ENCODE data around the gene STARD10. TPM values are rescaled to one million over a fixed set of nuclear protein-coding genes. Genes with fewer than 3 reads are reported as not detected.

STARD10 gene
- total and polyA plus RNA-seq, 2 donors (not counting 3 experiments of a cell fraction or from before 2014, with no cell fraction given), result 16.1 to 22.5 TPM

DNA sequence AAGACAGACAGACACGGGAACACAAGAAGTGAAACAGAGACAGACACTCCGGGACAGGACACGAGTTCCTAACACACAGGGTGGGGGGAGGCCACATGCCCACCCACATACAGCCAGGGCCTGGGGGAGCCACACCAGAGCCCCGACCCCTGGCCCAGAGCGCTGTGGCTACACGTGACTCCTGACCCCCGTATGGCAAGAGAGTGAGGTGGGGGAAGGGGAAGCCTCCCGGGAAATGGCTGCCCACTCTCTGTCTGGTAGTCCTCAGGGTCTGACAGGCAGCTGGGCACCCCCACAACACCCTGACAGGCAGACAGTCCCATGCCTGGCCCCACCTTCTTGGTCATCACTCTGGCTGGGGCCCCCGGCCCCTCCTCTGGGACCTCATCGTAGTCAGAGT, 81.0 kb downstream of the STARD10 start:
- no peaks in the 10 kb centered on the region for H3K27me3 ChIP-seq (ENCODE audit: control insufficient read depth in 2 of 2, insufficient read depth in 2 of 2, low read length in 2 of 2)
- H3K9me1 ChIP-seq (replicated peaks; ENCODE audit: control insufficient read depth, extremely low read depth, insufficient read depth, low read length), result no peaks in the 10 kb centered on the region
- ChIA-PET POLR2A (no interaction called here), CTCF (no interaction called here)
- no peak overlapping the region for H3K27ac ChIP-seq (ENCODE audit: insufficient read depth, low read depth, low read length)
- dilution Hi-C loops (cut with MboI; ENCODE audit: extremely low pct_ligation_motif_present, low sequenced_read_pairs), result no loop called here
- BruUV-seq (replicated peaks), result no TSS peak
- H2AFZ ChIP-seq (ENCODE audit: low read depth, low read length), result no peak overlapping the region
- H3K4me1 ChIP-seq (ENCODE audit: control insufficient read depth, extremely low read depth, insufficient read depth, low read length), result no peaks in the 10 kb centered on the region
- FAIRE-seq, result no peak
- H4K20me1 ChIP-seq (replicated peaks; ENCODE audit: control insufficient read depth, extremely low read depth, insufficient read depth, low read length), result no peaks in the 10 kb centered on the region
- H3K36me3 ChIP-seq (ENCODE audit: control insufficient read depth in 2 of 2, extremely low read depth in 1 of 2, insufficient read depth in 2 of 2, low read length in 2 of 2), result peaks cover 0 to 28% of the 10 kb centered on the region in 2 experiments
- no peak overlapping the region for H3K9ac ChIP-seq (replicated peaks; ENCODE audit: extremely low read depth, insufficient read depth, low read length)
- H3K79me2 ChIP-seq (ENCODE audit: control insufficient read depth, insufficient read depth, low read length), result peaks cover 4% of the 10 kb centered on the region
- H3K9me3 ChIP-seq (replicated peaks; ENCODE audit: control insufficient read depth, insufficient read depth, low read length), result no peaks in the 10 kb centered on the region
- H3K4me2 ChIP-seq (ENCODE audit: insufficient read depth, low read length), result no peak overlapping the region
- H3K4me3 ChIP-seq (replicated peaks in 1 of 3; ENCODE audit: insufficient read depth in 1 of 3, low read depth in 1 of 3, low read length in 3 of 3), result no peak overlapping the region
- intact Hi-C loops (cut with micrococcal nuclease), result no loop called here
- TF ChIP-seq, protein P1, sequence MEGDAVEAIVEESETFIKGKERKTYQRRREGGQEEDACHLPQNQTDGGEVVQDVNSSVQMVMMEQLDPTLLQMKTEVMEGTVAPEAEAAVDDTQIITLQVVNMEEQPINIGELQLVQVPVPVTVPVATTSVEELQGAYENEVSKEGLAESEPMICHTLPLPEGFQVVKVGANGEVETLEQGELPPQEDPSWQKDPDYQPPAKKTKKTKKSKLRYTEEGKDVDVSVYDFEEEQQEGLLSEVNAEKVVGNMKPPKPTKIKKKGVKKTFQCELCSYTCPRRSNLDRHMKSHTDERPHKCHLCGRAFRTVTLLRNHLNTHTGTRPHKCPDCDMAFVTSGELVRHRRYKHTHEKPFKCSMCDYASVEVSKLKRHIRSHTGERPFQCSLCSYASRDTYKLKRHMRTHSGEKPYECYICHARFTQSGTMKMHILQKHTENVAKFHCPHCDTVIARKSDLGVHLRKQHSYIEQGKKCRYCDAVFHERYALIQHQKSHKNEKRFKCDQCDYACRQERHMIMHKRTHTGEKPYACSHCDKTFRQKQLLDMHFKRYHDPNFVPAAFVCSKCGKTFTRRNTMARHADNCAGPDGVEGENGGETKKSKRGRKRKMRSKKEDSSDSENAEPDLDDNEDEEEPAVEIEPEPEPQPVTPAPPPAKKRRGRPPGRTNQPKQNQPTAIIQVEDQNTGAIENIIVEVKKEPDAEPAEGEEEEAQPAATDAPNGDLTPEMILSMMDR (IDR thresholded peaks at IDR 0.05; ENCODE audit: extremely low read depth in 1 of 2, insufficient read depth in 1 of 2, low read depth in 1 of 2, low read length in 2 of 2), result no peak
- TF ChIP-seq POLR2AphosphoS5 (IDR thresholded peaks at IDR 0.05; ENCODE audit: insufficient read depth, low read depth, low read length), result no peak
- TF ChIP-seq EZH2 (IDR thresholded peaks at IDR 0.05; ENCODE audit: borderline replicate concordance, low read depth, low read length, severe bottlenecking), result no peak
- TF ChIP-seq, protein P2, sequence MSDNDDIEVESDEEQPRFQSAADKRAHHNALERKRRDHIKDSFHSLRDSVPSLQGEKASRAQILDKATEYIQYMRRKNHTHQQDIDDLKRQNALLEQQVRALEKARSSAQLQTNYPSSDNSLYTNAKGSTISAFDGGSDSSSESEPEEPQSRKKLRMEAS (IDR thresholded peaks at IDR 0.05; ENCODE audit: insufficient read depth, insufficient read length), result no peak
- TF ChIP-seq FOS (IDR thresholded peaks at IDR 0.05; ENCODE audit: borderline replicate concordance, insufficient read depth, low read length), result no peak
- no peak for TF ChIP-seq JUN (IDR thresholded peaks at IDR 0.05; ENCODE audit: borderline replicate concordance, insufficient read depth, insufficient read length, low read depth)
- DNase-seq (ENCODE audit: low read depth, low spot score), result no peak
